GM18520 (cell line): ENCODE results near the gene RAMP3.
"Not testable (repeated sequence)": the region's sequence is repeated elsewhere in the genome, so short reads cannot be mapped to it uniquely, and the experiment has no call there.

Experiments used
- ATAC-seq: cut with Tn5 transposase; IDR thresholded peaks from one replicate; pipeline ENCODE4 v1.9.1; 2021; ENCODE audit not compliant: unreplicated experiment

RAMP3 gene

DNA sequence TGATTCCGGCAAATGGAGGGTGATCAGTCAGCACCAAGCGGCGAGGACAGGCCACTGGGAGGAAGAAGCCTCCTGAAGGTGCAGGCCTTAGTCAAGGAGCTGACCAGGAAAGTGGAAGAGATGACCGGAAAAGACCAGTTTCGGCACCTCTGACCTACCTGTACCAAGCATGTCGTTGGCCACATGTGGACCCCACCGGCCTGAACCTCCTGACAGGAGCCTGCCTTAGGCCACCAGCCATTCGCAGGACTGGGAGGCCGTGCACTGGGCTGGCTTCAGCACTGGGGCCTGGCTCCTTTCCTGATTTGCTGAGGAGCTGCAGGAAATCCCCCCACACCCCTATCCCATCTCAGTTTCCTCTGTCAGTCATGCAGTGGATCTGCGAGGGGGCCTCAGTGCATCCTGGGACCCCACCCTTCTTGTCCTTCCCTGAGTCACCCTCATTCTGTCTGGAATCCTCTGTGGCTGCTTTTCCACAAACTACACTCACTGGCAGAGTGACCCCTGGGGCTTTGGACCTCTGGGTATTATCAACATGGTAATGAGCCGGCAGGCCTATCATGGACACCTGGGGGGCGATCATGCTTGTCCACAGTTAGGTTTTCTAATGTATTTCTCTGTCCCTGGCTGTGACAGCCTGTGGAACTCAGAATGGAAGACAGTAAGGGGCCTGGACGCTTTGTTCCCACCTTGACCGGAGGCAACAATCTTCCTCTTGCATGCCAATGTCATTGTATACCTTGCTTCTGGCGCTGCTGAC is 33.0 kb downstream of the RAMP3 start:
- no peak for ATAC-seq

DNA sequence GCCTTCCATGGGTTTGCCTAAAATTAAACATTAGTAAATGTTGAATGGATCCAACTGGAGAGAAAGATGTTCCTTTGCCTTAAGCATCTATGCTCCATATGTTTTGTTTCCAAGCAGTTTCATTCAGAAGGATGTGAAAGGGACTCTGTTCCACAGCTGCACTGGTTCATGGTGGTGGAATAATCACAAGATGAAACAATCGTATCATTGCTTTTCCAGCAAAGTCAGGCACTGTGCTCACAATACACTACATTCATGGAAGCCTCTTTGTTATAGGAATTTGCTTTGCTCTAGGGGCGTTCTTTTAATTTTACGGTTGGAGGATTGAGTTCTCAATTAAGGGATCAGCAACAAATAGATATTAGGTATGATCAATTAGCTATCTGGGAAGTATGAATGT is 33.8 kb downstream of the RAMP3 start:
- ATAC-seq: no peak

DNA sequence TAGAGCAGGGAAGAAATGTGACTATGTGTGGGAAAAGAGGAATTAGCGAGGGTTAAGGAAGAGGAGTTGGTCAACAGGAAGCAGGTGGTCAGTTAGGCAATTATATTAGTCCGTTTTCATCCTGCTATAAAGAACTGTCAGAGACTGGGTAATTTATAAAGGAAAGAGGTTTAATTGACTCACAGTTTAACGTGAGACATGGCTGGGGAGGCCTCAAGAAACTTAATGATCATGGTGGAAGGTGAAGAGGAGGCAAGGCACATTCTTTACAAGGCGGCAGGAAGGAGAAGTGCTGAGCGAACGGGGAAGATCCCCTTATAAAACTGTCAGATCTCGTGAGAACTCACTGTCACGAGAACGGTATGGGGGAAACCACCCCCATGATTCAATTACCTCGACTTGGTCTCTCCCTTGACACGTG is 35.0 kb downstream of the RAMP3 start:
- no peak for ATAC-seq

- no peak for ATAC-seq
These were observed 36.2 kb downstream of the RAMP3 start for GRCh38 chr7:45193828-45194227.

GRCh38 chr7:45196374-45196773 is 38.8 kb downstream of the RAMP3 start:
- ATAC-seq: peak; percentile 76

GRCh38 chr7:45197461-45197860 is 39.9 kb downstream of the RAMP3 start:
- no peak for ATAC-seq

DNA sequence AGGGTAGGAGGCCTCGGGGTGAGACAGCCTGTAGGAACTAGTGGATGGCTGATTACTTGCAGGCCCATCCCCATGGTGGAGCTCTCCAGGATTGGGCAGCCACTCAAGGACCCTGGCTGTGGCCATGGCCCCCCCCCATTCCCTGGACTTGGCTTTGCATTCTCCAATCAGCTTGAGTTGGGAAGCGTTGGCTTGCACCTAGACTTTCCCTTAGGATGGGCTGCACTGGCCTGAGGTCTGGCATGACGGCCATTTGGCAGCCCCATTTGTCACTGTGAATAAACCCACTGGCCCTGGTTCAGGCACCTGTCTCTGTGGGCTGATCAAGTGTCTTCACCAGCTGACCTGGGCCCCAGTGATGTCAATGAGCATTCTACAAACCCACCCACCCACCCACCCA is 41.4 kb downstream of the RAMP3 start:
- no peak for ATAC-seq

- ATAC-seq: no peak
These were observed 41.9 kb downstream of the RAMP3 start for GRCh38 chr7:45199506-45199905.

DNA sequence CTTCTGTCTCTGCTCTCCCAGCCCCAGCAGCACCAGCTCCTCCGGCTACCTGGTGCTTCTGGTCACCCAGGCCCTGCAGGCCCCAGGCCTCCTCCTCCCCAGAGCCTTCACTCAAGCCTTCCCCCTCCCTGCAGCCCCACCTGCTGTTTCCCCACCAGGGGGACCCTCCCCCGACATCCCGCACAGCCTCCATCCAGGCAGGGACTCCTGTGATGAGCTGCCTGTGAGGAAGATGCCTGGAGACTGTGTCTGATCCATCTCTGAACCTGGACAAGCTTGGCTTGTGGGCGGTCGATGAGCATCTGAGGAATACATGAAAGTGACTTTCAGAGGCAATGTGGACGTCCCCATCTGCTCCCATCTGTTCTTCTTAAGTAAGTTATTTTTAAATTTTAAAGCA is 45.0 kb downstream of the RAMP3 start:
- no peak for ATAC-seq

DNA sequence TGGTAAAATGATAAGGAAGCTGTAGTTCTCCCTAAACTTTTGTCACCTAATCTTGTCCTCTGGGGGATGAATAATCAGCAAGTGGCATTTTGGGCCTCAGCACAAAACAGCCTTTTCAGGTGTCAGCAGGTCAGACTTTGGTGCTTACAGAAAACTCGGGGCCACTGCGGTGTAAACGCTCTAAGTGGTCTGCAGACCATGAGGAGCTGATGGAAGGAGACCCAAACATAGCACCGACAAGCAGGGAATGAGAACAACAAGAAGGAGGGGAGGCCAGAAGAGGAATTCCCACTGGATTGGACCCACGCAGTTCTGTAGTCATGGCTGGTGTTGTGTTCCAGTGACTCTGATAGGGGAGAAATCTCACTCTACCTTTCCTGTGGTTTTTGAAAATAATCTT is 45.4 kb downstream of the RAMP3 start:
- no peak for ATAC-seq

DNA sequence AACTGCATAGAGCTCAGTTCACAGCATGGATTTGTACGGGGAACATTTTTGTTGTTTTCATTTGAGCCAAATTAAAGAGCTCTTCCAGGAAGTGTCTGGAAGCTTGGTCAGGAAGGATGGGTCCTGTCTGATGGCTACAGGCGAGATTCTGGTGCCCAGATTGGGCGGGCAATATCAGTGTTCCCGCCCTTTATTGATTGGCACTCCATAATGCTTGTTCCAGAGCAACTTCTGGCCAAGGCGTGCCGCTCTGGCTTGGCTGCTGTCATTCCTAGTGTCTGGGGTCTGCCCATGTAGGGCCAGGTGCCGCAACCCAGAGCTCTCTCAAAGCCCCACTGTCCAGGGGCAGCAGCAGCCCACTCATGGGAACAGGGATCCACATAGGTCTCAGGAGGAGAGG is 45.9 kb downstream of the RAMP3 start:
- ATAC-seq: no peak

- ATAC-seq: peak; percentile 85
These were observed 46.4 kb downstream of the RAMP3 start for GRCh38 chr7:45203936-45204445.

DNA sequence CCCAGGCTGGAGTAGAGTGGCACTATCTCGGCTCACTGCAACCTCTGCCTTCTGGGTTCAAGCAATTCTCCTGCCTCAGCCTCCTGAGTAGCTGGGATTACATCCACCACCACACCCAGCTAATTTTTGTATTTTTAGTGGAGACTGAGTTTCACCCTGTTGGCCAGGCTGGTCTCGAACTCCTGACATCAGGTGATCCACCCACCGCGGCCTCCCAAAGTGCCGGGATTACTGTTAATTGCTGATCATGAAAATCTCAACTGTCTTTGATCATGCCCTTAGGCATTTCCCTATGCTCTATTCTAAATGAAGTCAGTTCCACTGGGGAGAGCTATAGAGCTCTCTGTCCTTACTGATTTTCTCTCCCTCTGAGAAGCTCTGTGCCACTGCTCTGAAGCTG is 48.7 kb downstream of the RAMP3 start:
- not testable (repeated sequence) for ATAC-seq

DNA sequence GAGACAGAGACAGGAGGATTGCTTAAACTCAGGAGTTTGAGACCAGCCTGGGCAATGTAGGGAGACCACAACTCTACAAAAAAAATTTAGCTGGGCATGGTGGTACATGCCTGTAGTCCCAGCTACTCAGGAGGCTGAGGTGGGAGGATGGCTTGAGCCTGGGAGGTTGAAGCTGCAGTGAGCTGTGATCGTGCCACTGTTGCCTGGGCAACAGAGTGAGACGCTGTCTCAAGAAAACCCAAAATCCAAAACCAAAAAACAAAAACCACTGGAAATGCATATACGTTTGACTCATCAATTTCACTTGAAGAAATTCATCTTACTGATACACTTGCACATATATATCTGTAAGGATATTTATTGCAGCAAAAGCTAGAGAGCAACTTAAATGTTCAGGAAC is 52.3 kb downstream of the RAMP3 start:
- ATAC-seq: not testable (repeated sequence)

DNA sequence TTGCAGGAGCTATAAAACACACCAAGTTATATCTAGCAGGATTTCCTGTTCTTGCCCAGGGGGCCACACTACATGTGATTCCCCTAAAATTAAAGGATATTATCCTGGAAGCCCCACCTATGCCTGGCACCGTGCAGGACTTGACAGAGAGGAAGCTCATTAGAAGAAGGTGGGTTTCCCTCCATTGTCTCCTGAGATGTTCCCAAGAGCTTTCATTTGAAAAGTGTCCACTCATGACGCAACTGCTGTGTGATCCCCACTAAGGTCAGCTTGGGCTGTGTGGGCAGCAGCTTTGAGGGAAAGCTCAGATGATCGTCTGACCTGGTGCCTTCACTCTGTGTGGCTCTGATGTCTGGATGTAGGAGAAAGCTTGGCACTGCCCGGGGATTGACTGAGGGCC is 53.5 kb downstream of the RAMP3 start:
- ATAC-seq: no peak

DNA sequence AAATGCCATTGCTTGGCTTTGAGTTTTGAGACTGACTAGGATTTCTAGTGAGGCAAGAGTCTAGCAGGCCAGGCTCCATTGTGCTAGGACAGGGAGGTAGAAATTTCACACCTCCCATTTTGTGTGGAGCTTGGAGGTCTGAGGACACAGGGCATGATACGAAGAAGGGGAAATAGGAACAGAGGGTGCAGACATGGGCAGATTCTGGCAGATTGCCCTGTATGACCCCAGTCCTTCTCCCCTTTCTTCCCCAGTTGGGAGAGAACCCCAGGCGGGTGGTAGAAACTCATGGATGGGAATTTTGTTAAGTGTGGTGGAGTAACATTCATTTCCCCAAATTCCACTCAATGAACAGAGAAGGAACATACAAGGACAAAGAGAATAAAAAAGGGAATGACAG is 54.4 kb downstream of the RAMP3 start:
- no peak for ATAC-seq

DNA sequence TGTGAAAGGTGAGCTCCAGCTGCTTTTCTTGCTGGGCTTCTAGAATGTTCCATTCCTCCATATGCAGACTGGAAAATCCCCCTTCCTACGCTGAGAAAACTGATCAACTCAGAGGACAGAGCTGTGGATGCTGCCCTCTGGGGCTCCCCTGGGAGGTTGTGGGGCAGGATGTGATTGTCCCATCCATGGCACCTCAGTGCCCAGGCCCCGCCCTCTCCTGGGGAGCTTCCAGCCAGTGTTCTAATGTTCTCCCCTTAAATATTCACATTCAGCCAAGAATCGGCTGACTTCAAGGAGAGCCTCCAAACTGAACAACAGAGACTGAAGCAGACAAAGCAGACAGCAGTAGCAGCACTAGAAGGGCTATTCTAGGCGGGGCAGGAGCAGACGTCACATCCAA is 55.0 kb downstream of the RAMP3 start:
- no peak for ATAC-seq

DNA sequence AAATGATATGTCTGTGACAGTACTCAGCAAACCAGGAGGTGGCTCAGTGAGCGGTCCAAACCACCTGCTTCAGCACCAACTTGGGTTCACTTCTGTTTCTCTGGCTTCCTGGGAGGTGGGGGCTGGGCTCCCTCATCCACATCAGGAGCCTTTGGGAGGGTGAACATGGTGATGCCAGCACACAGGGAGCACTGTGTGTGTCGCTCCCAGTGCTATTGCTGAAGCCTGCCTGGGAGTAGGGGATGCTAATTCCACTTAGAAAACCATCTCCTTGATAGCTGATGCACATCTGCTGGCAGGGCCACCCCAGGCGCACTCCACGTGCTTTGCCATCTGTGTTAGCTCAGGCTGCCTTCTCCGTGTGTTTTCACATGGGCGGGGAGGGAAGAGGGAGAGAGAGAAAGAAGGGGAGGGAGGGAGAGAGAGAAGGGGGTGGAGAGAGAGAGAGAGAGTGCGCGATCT is 58.0 kb downstream of the RAMP3 start:
- ATAC-seq: no peak

GRCh38 chr7:45216181-45216580 is 58.6 kb downstream of the RAMP3 start:
- no peak for ATAC-seq

GRCh38 chr7:45216622-45217165 is 59.1 kb downstream of the RAMP3 start:
- ATAC-seq: no peak

GRCh38 chr7:45217358-45217757 is 59.8 kb downstream of the RAMP3 start:
- ATAC-seq: no peak

DNA sequence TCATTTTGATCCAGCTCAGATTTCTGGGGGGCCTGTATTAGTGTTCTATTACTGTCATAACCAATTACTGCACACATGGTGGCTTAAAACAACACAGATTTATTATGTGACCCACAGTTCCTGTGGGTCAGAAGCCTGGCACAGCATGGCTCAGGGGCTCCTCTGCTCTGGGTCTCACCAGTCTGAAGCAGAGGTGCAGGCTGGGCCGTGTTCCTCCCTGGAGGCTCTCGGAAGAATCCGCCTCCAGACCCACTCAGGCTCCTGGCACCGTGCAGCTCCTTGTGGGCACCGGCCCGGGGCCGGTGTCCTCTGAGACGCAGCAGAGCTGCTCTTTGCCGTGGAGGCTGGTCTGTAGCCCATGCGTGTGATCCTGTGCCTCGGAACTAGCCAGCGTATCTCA is 61.5 kb downstream of the RAMP3 start:
- no peak for ATAC-seq
